Adrenal gland (tissue), 19 donors: Measurements from ENCODE around the gene SLC22A13. TPM values are rescaled to one million over a fixed set of nuclear protein-coding genes. Genes with fewer than 3 reads are reported as not detected.

Source experiments
- DNase-seq, 7 donors: peaks; one replicate each; pipeline ENCODE4 v3.0.0-alpha.2; 2019 to 2020
- H3K27ac ChIP-seq, 5 donors: fragments of 200-600 bp; sonication (generic) in 4 of 5; 1 replicate in 3 of 5; 2 replicates in 2 of 5; pipeline versions ENCODE4 v1.5.1 to v1.8.0; 2016 to 2020; ENCODE audit warnings: mild to moderate bottlenecking in 1 of 5
- H3K27me3 ChIP-seq: fragments of 200-600 bp; 2 replicates; pipeline ENCODE4 v1.8.0; 2021
- H3K36me3 ChIP-seq, 2 donors: fragments of 200-600 bp; replicated peaks in 1 of 2; 1 replicate in 1 of 2; 2 replicates in 1 of 2; pipeline versions ENCODE4 v1.5.1 to v1.8.0; 2018 to 2022
- H3K4me1 ChIP-seq, 2 donors: fragments of 200-600 bp; replicated peaks in 1 of 2; 1 replicate in 1 of 2; 2 replicates in 1 of 2; pipeline versions ENCODE4 v1.5.1 to v1.8.0; 2018 to 2021
- H3K4me3 ChIP-seq, 4 donors: fragments of 200-600 bp; sonication (generic) in 3 of 4; one replicate each; pipeline ENCODE4 v1.5.1; 2016 to 2018
- H3K9me3 ChIP-seq, 3 donors: fragments of 200-600 bp; sonication (generic) in 1 of 3; replicated peaks in 1 of 3; 1 replicate in 2 of 3; 2 replicates in 1 of 3; pipeline versions ENCODE4 v1.5.1 to v1.8.0; 2016 to 2021
- CTCF ChIP-seq, 6 experiments: fragments of 450-650 bp in 4 of 6; fragments of 200-600 bp in 2 of 6; sonication (generic) in 1 of 6; IDR thresholded peaks; 1 replicate in 5 of 6; 2 replicates in 1 of 6; pipeline versions ENCODE4 v1.5.1 to v1.8.0; 2016 to 2021; ENCODE audit warnings: antibody characterized with exemption in 6 of 6, mild to moderate bottlenecking in 2 of 6, moderate library complexity in 1 of 6
- POLR2A ChIP-seq, 2 donors: fragments of 450-650 bp; IDR thresholded peaks; one replicate each; pipeline ENCODE4 v1.6.1; 2017; ENCODE audit warnings: antibody characterized with exemption in 2 of 2, mild to moderate bottlenecking in 2 of 2, moderate library complexity in 1 of 2
- WGBS, 4 donors: extraction: QIAGEN DNeasy Blood & Tissue Kit in 2 of 4; methylation state at CpG; one replicate each; pipeline versions ENCODE4 v1.1.5 to v1.1.7; 2013 to 2017; 5-methylcytosine and 5-hydroxymethylcytosine counted together
- intact Hi-C, 2 donors: fragments of 100-400 bp; cut with DNase I; formaldehyde crosslinking; loops; one replicate each; pipeline versions ENCODE4 v1.14.1 to v1.15.0; 2022 to 2023
- long read RNA-seq, 10 donors: library from polyadenylated mRNA in 3 of 10; unstranded in 2 of 10; stranded (forward) in 1 of 10; transcript quantifications; one replicate each; pipeline ENCODE4 v2.0.0 and lab custom pipeline, GENCODE V29; 2021 to 2026
- polyA plus RNA-seq, 3 donors: library from polyadenylated mRNA; stranded (reverse); fragments of 200-250 nt in 2 of 3; fragments of 350-450 nt in 1 of 3; fragmentation: Illumina TruSeq in 1 of 3; extraction: RNeasy Lipid Tissue Mini Kit (QIAGEN cat#74804) in 1 of 3; gene quantifications; one replicate each; pipeline ENCODE4 v1.2.3, GENCODE V29; 2013 to 2014
- total RNA-seq, 9 donors: library from RNA; depleted of rRNA in 4 of 9; stranded (reverse); fragments of >200 nt in 4 of 9; fragments of 120-200 nt in 1 of 9; fragmentation: NEBNext Ultra II Directional in 1 of 9; extraction: Animal tissue kit (Norgen Biotek cat#: 25700) in 1 of 9; gene quantifications; one replicate each; pipeline versions ENCODE4 v1.1.0 to v1.2.4, GENCODE V29; 2013 to 2023
- donor health status: healthy with polysubstance abuse.
- donor health status: Bipolar disorder and iron deficiency.
- donor health status: DM: yes; HTN: yes; CAD: no.
- donor health status: DM: no; HTN: no; CAD: no.
- donor health status: DM: no; HTN: no; CAD: no.
- donor health status: DM: yes; HTN: yes; CAD: no.

The SLC22A13 gene
- total RNA-seq (under 1 TPM in 4 of 9 donors, not detected in 5; 0.06 to 0.42 (median 0.33) TPM), polyA plus RNA-seq (under 1 TPM in 2 of 3 donors, not detected in 1; 0.07 to 0.16 TPM)
- long read RNA-seq, donor 1 = 0 reads
- long read RNA-seq, donor 2 = 0 reads
- long read RNA-seq, donor 3 = 0 reads
- long read RNA-seq, donor 4 = 0 reads
- long read RNA-seq, donor 5 = 0 reads
- long read RNA-seq, donor 6 = 0 reads
- long read RNA-seq, donor 7 = 0 reads
- long read RNA-seq, donor 8 = 0 reads
- long read RNA-seq, donor 9 = 0 reads
- long read RNA-seq, donor 10 = 0 reads

GRCh38 chr3:38265604-38266307 lies at the start of gene SLC22A13:
Gene SLC22A13 (plus strand): TSS chr3:38265812. CDS start chr3:38265861, 49 bp downstream.
- Histone ChIP-seq H3K36me3 (no peaks in the 10 kb centered on the region), H3K27ac (no peak within 1 kb of the TSS), H3K27me3 (no peaks in the 10 kb centered on the region), H3K4me1 (peaks cover 4 to 8% of the 10 kb centered on the region in 2 donors), H3K9me3 (no peaks in the 10 kb centered on the region), H3K4me3 (no peak within 1 kb of the TSS)
- intact Hi-C loops = no loop called here
- TF ChIP-seq CTCF (IDR thresholded peaks at IDR 0.05) (no peak), POLR2A (IDR thresholded peaks at IDR 0.05) (no peak)
- WGBS, 4 donors = 94 to 100% (median 96%) methylated on average over 7 to 9 of the region's 9 CpGs
- DNase-seq = no peak

- WGBS, 4 donors = 95 to 97% (median 96%) methylated on average over 3 of the region's 3 CpGs
- DNase-seq = no peak
- peaks cover 0 to 7% of the 10 kb centered on the region in 2 donors for H3K36me3 ChIP-seq
- no peaks in the 10 kb centered on the region for H3K27me3 ChIP-seq
- no peaks in the 10 kb centered on the region for H3K4me1 ChIP-seq
- no peak overlapping the region for H3K4me3 ChIP-seq
- H3K27ac ChIP-seq = no peak overlapping the region
- TF ChIP-seq POLR2A (IDR thresholded peaks at IDR 0.05) = no peak
- no peak for TF ChIP-seq CTCF (IDR thresholded peaks at IDR 0.05)
- intact Hi-C loops = no loop called here
- H3K9me3 ChIP-seq = no peaks in the 10 kb centered on the region
Measured at GRCh38 chr3:38219609-38220197, 45.9 kb upstream of the SLC22A13 start.

GRCh38 chr3:38221005-38221404 lies 44.6 kb upstream of the SLC22A13 start:
- H3K27me3 ChIP-seq = no peaks in the 10 kb centered on the region
- no peaks in the 10 kb centered on the region for H3K9me3 ChIP-seq
- no peak for TF ChIP-seq CTCF (IDR thresholded peaks at IDR 0.05)
- TF ChIP-seq POLR2A (IDR thresholded peaks at IDR 0.05) = no peak
- DNase-seq = no peak
- peaks cover 0 to 7% of the 10 kb centered on the region in 2 donors for H3K36me3 ChIP-seq
- 96 to 100% (median 100%) methylated on average over 1 of the region's 1 CpG for WGBS, 4 donors
- no peak overlapping the region for H3K4me3 ChIP-seq
- intact Hi-C loops = no loop called here
- no peak overlapping the region for H3K27ac ChIP-seq
- H3K4me1 ChIP-seq = peaks cover 4 to 6% of the 10 kb centered on the region in 2 donors

- Histone ChIP-seq H3K36me3 (peaks cover 0 to 7% of the 10 kb centered on the region in 2 donors), H3K27me3 (no peaks in the 10 kb centered on the region), H3K4me1 (peaks cover 6 to 15% of the 10 kb centered on the region in 2 donors), H3K4me3 (no peak overlapping the region), H3K27ac (no peak overlapping the region), H3K9me3 (no peaks in the 10 kb centered on the region)
- intact Hi-C loops = no loop called here
- TF ChIP-seq POLR2A (IDR thresholded peaks at IDR 0.05) = no peak
- no peak for TF ChIP-seq CTCF (IDR thresholded peaks at IDR 0.05)
- no peak for DNase-seq
- WGBS, 4 donors = 81 to 87% (median 85%) methylated on average over 7 of the region's 7 CpGs
Measured at GRCh38 chr3:38222032-38222634, 43.5 kb upstream of the SLC22A13 start.
